ENCODE results near the gene XPO1. TPM values are rescaled to one million over a fixed set of nuclear protein-coding genes. Genes with fewer than 3 reads are reported as not detected.
"Not testable (repeated sequence)": the region's sequence is repeated elsewhere in the genome, so short reads cannot be mapped to it uniquely, and the experiment has no call there.

The XPO1 gene
- total RNA-seq, 2 experiments from 2014 or later = 208 to 226 TPM

GRCh38 chr2:61460163-61460562, 78.0 kb downstream of the XPO1 start:
- H3K27ac Mint-ChIP-seq = no peak overlapping the region
- CTCF ChIA-PET = interaction anchor here (2.7 kb wide), 1 partner anchor 34 kb away, joined by 8 read pairs; no protein-coding TSS in a partner anchor

GRCh38 chr2:61456746-61457420, 81.3 kb downstream of the XPO1 start:
- POLR2A ChIA-PET = no interaction called here
- CTCF ChIA-PET = interaction anchor here (1.8 kb wide), 1 partner anchor 31 kb away, joined by 8 read pairs; no protein-coding TSS in a partner anchor
- Mint-ChIP-seq H3K36me3 (ENCODE audit: low read depth) (peaks cover 22% of the 10 kb centered on the region), H3K9me3 (ENCODE audit: insufficient read depth) (no peaks in the 10 kb centered on the region), H3K4me1 (ENCODE audit: low read depth) (peaks cover 31% of the 10 kb centered on the region), H3K27ac (no peak overlapping the region), H3K4me3 (no peak overlapping the region), H3K27me3 (ENCODE audit: low read depth) (no peaks in the 10 kb centered on the region)
- no peak for DNase-seq
- ATAC-seq = no peak

More at GRCh38 chr2:61460163-61460562, 78.0 kb downstream of the XPO1 start:
- ATAC-seq (no peak), DNase-seq (no peak)
- POLR2A ChIA-PET = no interaction called here
- Mint-ChIP-seq H3K9me3 (ENCODE audit: insufficient read depth) (no peaks in the 10 kb centered on the region), H3K36me3 (ENCODE audit: low read depth) (peaks cover 22% of the 10 kb centered on the region), H3K4me1 (ENCODE audit: low read depth) (peaks cover 29% of the 10 kb centered on the region), H3K4me3 (no peak overlapping the region), H3K27me3 (ENCODE audit: low read depth) (no peaks in the 10 kb centered on the region)

GRCh38 chr2:61456070-61456745, 81.9 kb downstream of the XPO1 start:
- H3K4me3 Mint-ChIP-seq = no peak overlapping the region
- DNase-seq (no peak), ATAC-seq (no peak)
- H3K9me3 Mint-ChIP-seq (ENCODE audit: insufficient read depth) = no peaks in the 10 kb centered on the region
- peaks cover 26% of the 10 kb centered on the region for H3K36me3 Mint-ChIP-seq (ENCODE audit: low read depth)
- peaks cover 31% of the 10 kb centered on the region for H3K4me1 Mint-ChIP-seq (ENCODE audit: low read depth)
- no peak overlapping the region for H3K27ac Mint-ChIP-seq
- CTCF ChIA-PET = interaction anchor here (1.2 kb wide), 1 partner anchor 36 kb away, joined by 3 read pairs; no protein-coding TSS in a partner anchor
- H3K27me3 Mint-ChIP-seq (ENCODE audit: low read depth) = no peaks in the 10 kb centered on the region
- POLR2A ChIA-PET = no interaction called here

GRCh38 chr2:61454972-61455371, 83.2 kb downstream of the XPO1 start:
- Mint-ChIP-seq H3K4me1 (ENCODE audit: low read depth) (peaks cover 28% of the 10 kb centered on the region), H3K36me3 (ENCODE audit: low read depth) (peaks cover 28% of the 10 kb centered on the region)
- not testable (repeated sequence) for H3K27me3 Mint-ChIP-seq (ENCODE audit: low read depth); DNase-seq; H3K4me3 Mint-ChIP-seq; ATAC-seq; H3K9me3 Mint-ChIP-seq (ENCODE audit: insufficient read depth); H3K27ac Mint-ChIP-seq
- ChIA-PET POLR2A (interaction anchor here (0.6 kb wide), 1 partner anchor 389 kb away, joined by 3 read pairs; the partner anchor contains the start of gene SANBR), CTCF (interaction anchor here (1.2 kb wide), 1 partner anchor 35 kb away, joined by 3 read pairs; no protein-coding TSS in a partner anchor)

- Mint-ChIP-seq H3K27ac (no peak overlapping the region), H3K36me3 (ENCODE audit: low read depth) (peaks cover 30% of the 10 kb centered on the region), H3K9me3 (ENCODE audit: insufficient read depth) (no peaks in the 10 kb centered on the region), H3K4me3 (no peak overlapping the region), H3K4me1 (ENCODE audit: low read depth) (peaks cover 28% of the 10 kb centered on the region), H3K27me3 (ENCODE audit: low read depth) (no peaks in the 10 kb centered on the region)
- no peak for ATAC-seq
- ChIA-PET POLR2A (interaction anchor here (0.6 kb wide), 1 partner anchor 389 kb away, joined by 3 read pairs; the partner anchor contains the start of gene SANBR), CTCF (no interaction called here)
- DNase-seq = no peak
These were observed 83.8 kb downstream of the XPO1 start for GRCh38 chr2:61454383-61454782.

GRCh38 chr2:61452392-61452791, 85.8 kb downstream of the XPO1 start:
- Mint-ChIP-seq H3K36me3 (ENCODE audit: low read depth) (peaks cover 26% of the 10 kb centered on the region), H3K4me1 (ENCODE audit: low read depth) (peaks cover 14% of the 10 kb centered on the region), H3K4me3 (no peak overlapping the region), H3K27me3 (ENCODE audit: low read depth) (no peaks in the 10 kb centered on the region), H3K27ac (no peak overlapping the region), H3K9me3 (ENCODE audit: insufficient read depth) (no peaks in the 10 kb centered on the region)
- CTCF ChIA-PET = no interaction called here
- ATAC-seq (no peak), DNase-seq (no peak)
- POLR2A ChIA-PET = no interaction called here

GRCh38 chr2:61451178-61451577, 87.0 kb downstream of the XPO1 start:
- CTCF ChIA-PET = no interaction called here
- H3K4me1 Mint-ChIP-seq (ENCODE audit: low read depth) = peaks cover 14% of the 10 kb centered on the region
- no peaks in the 10 kb centered on the region for H3K9me3 Mint-ChIP-seq (ENCODE audit: insufficient read depth)
- no peaks in the 10 kb centered on the region for H3K27me3 Mint-ChIP-seq (ENCODE audit: low read depth)
- DNase-seq (no peak), ATAC-seq (no peak)
- H3K27ac Mint-ChIP-seq = no peak overlapping the region
- peaks cover 30% of the 10 kb centered on the region for H3K36me3 Mint-ChIP-seq (ENCODE audit: low read depth)
- H3K4me3 Mint-ChIP-seq = no peak overlapping the region
- POLR2A ChIA-PET = interaction anchor here (0.6 to 1.0 kb wide), 2 partner anchors 67 to 273 kb away, joined by 3 read pairs; no protein-coding TSS in a partner anchor

- DNase-seq = no peak
- ATAC-seq = no peak
- peaks cover 8% of the 10 kb centered on the region for H3K4me1 Mint-ChIP-seq (ENCODE audit: low read depth)
- ChIA-PET POLR2A (no interaction called here), CTCF (no interaction called here)
- no peak overlapping the region for H3K4me3 Mint-ChIP-seq
- H3K36me3 Mint-ChIP-seq (ENCODE audit: low read depth) = peaks cover 24% of the 10 kb centered on the region
- no peaks in the 10 kb centered on the region for H3K27me3 Mint-ChIP-seq (ENCODE audit: low read depth)
- no peaks in the 10 kb centered on the region for H3K9me3 Mint-ChIP-seq (ENCODE audit: insufficient read depth)
- no peak overlapping the region for H3K27ac Mint-ChIP-seq
These were observed 88.0 kb downstream of the XPO1 start for GRCh38 chr2:61450144-61450543.

- H3K36me3 Mint-ChIP-seq (ENCODE audit: low read depth) = peaks cover 36% of the 10 kb centered on the region
- H3K27ac Mint-ChIP-seq = no peak overlapping the region
- H3K9me3 Mint-ChIP-seq (ENCODE audit: insufficient read depth) = no peaks in the 10 kb centered on the region
- peaks cover 6% of the 10 kb centered on the region for H3K4me1 Mint-ChIP-seq (ENCODE audit: low read depth)
- DNase-seq = no peak
- no peak for ATAC-seq
- H3K27me3 Mint-ChIP-seq (ENCODE audit: low read depth) = no peaks in the 10 kb centered on the region
- H3K4me3 Mint-ChIP-seq = no peak overlapping the region
- CTCF ChIA-PET = no interaction called here
- POLR2A ChIA-PET = no interaction called here
These were observed 89.9 kb downstream of the XPO1 start for GRCh38 chr2:61448229-61448628.

GRCh38 chr2:61446971-61447370, 91.2 kb downstream of the XPO1 start:
- POLR2A ChIA-PET; H3K4me3 Mint-ChIP-seq; H3K4me1 Mint-ChIP-seq (ENCODE audit: low read depth); H3K27me3 Mint-ChIP-seq (ENCODE audit: low read depth); H3K9me3 Mint-ChIP-seq (ENCODE audit: insufficient read depth); H3K27ac Mint-ChIP-seq; ATAC-seq; DNase-seq: not testable (repeated sequence)
- peaks cover 37% of the 10 kb centered on the region for H3K36me3 Mint-ChIP-seq (ENCODE audit: low read depth)
- CTCF ChIA-PET = interaction anchor here (1.2 kb wide), 1 partner anchor 21 kb away, joined by 4 read pairs; no protein-coding TSS in a partner anchor

GRCh38 chr2:61443342-61444041, 94.7 kb downstream of the XPO1 start:
- no peak overlapping the region for H3K4me3 Mint-ChIP-seq
- CTCF ChIA-PET = interaction anchor here (1.6 kb wide), 1 partner anchor 17 kb away, joined by 6 read pairs; no protein-coding TSS in a partner anchor
- no peak for ATAC-seq

More at GRCh38 chr2:61443342-61444041, 94.7 kb downstream of the XPO1 start:
- Mint-ChIP-seq H3K27me3 (ENCODE audit: low read depth) (no peaks in the 10 kb centered on the region), H3K4me1 (ENCODE audit: low read depth) (peaks cover 16% of the 10 kb centered on the region), H3K36me3 (ENCODE audit: low read depth) (peaks cover 25% of the 10 kb centered on the region), H3K27ac (no peak overlapping the region), H3K9me3 (ENCODE audit: insufficient read depth) (no peaks in the 10 kb centered on the region)
- POLR2A ChIA-PET = no interaction called here
- no peak for DNase-seq
